Lower lobe of right lung (tissue), 2 donors: ENCODE measurements around the gene TMEM126A. TPM values are rescaled to one million over a fixed set of nuclear protein-coding genes. Genes with fewer than 3 reads are reported as not detected.
"Not testable (repeated sequence)": the region's sequence is repeated elsewhere in the genome, so short reads cannot be mapped to it uniquely, and the experiment has no call there.

ENCODE experiments used
- ATAC-seq, 2 donors: fragments of 200-7000 bp; cut with Tn5 transposase; one replicate each; pipeline ENCODE4 v1.9.1; 2020 to 2022; ENCODE audit warnings: mild to moderate bottlenecking in 2 of 2, moderate library complexity in 2 of 2
- DNase-seq: peaks from one replicate; pipeline ENCODE4 v3.0.0-alpha.2; 2020
- H3K27ac ChIP-seq: fragments of 200-600 bp; one replicate; pipeline ENCODE4 v1.8.0; 2022
- H3K27me3 ChIP-seq: fragments of 200-600 bp; one replicate; pipeline ENCODE4 v1.8.0; 2022; ENCODE audit warnings: low read depth
- H3K36me3 ChIP-seq: fragments of 200-600 bp; one replicate; pipeline ENCODE4 v1.8.0; 2022; ENCODE audit warnings: mild to moderate bottlenecking
- H3K4me1 ChIP-seq: fragments of 200-600 bp; one replicate; pipeline ENCODE4 v1.8.0; 2022
- H3K4me3 ChIP-seq: fragments of 200-600 bp; one replicate; pipeline ENCODE4 v1.8.0; 2022; ENCODE audit warnings: mild to moderate bottlenecking
- H3K9me3 ChIP-seq: fragments of 200-600 bp; one replicate; pipeline ENCODE4 v1.8.0; 2022
- intact Hi-C: fragments of 100-400 bp; cut with DNase I; formaldehyde crosslinking; loops from one replicate; pipeline ENCODE4 v1.11.0; 2022
- total RNA-seq: library from RNA; stranded (reverse); fragmentation: NEBNext Ultra II Directional; extraction: Animal tissue kit (Norgen Biotek cat#: 25700); gene quantifications from one replicate; pipeline ENCODE4 v1.2.1, GENCODE V29; 2021
- TF ChIP-seq, protein P1 (sequence below): fragments of 200-600 bp; IDR thresholded peaks from one replicate; pipeline ENCODE4 v1.8.0; 2022; ENCODE audit warnings: antibody characterized with exemption, mild to moderate bottlenecking
- donor health status: DM: no; HTN: yes; CAD: no; lungs with severe emphysema.

The TMEM126A gene
- total RNA-seq, 1 donor from 2014 or later: 26.9 TPM

DNA sequence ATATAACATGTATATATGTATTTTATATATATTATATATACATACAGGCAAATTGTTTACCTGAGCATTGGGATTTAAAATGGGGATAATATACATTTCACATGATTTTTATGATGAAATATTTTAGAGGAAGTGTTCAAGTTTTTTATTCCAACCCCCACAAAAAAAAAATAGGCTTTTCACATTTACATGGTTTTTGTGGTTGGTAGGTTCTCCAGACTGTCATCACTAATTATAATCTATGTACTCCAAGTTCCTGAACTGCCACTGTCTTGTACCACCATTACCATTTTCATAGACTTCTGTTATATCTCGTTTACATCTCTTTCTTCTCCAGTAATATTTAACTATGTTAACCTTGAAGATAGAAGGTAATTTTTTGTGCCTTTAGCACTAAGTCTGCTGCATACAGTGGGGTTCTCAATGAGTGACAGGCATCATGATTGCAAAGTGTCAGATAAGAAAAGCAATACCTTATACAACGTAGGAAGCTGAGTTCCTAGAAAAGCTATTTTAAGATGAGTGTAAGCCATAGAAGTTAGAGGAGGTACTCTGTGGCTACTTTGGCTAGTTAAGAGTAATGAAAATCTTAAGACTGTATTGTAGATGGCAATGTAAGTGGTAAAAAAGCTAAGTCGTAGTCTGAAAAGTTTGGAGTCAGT is 5.2 kb downstream of the TMEM126A start:
- Histone ChIP-seq H3K27ac (no peak overlapping the region), H3K9me3 (no peaks in the 10 kb centered on the region), H3K27me3 (no peaks in the 10 kb centered on the region), H3K36me3 (peaks cover 61% of the 10 kb centered on the region), H3K4me1 (peaks cover 23% of the 10 kb centered on the region), H3K4me3 (no peak overlapping the region)
- TF ChIP-seq, protein P1, sequence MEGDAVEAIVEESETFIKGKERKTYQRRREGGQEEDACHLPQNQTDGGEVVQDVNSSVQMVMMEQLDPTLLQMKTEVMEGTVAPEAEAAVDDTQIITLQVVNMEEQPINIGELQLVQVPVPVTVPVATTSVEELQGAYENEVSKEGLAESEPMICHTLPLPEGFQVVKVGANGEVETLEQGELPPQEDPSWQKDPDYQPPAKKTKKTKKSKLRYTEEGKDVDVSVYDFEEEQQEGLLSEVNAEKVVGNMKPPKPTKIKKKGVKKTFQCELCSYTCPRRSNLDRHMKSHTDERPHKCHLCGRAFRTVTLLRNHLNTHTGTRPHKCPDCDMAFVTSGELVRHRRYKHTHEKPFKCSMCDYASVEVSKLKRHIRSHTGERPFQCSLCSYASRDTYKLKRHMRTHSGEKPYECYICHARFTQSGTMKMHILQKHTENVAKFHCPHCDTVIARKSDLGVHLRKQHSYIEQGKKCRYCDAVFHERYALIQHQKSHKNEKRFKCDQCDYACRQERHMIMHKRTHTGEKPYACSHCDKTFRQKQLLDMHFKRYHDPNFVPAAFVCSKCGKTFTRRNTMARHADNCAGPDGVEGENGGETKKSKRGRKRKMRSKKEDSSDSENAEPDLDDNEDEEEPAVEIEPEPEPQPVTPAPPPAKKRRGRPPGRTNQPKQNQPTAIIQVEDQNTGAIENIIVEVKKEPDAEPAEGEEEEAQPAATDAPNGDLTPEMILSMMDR: no peak
- ATAC-seq (no peak), DNase-seq (no peak)
- intact Hi-C loops: no loop called here

- Histone ChIP-seq H3K4me1 (peaks cover 20% of the 10 kb centered on the region), H3K36me3 (peaks cover 69% of the 10 kb centered on the region)
- DNase-seq, H3K27me3 ChIP-seq, intact Hi-C loops, H3K9me3 ChIP-seq, H3K4me3 ChIP-seq, ATAC-seq, H3K27ac ChIP-seq: not testable (repeated sequence)
Observed at GRCh38 chr11:85654343-85654742, 6.6 kb downstream of the TMEM126A start.

DNA sequence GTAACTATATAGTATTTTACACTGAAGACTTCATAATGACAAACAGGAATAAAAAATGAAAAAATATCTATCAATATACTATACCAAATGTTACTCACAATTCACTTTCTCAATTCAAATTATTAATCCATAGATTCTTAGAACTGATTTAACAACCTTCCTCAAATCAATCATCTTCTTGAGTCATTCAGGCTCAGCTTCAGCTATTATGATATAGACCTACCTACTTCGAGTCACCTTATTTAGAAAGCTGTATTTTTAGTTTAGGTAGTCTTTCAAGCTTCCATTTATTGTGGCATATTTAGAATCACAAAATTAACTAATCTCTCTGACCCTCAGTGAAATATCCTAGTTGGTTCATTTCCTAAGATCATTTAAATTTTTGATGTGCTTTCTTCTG is 9.0 kb downstream of the TMEM126A start:
- intact Hi-C loops: no loop called here
- no peak for ATAC-seq
- peaks cover 83% of the 10 kb centered on the region for H3K36me3 ChIP-seq

GRCh38 chr11:85658180-85658579 is 10.4 kb downstream of the TMEM126A start:
- Histone ChIP-seq H3K36me3 (peaks cover 92% of the 10 kb centered on the region), H3K4me1 (peaks cover 52% of the 10 kb centered on the region), H3K4me3 (no peak overlapping the region), H3K9me3 (no peaks in the 10 kb centered on the region), H3K27ac (no peak overlapping the region), H3K27me3 (no peaks in the 10 kb centered on the region)
- intact Hi-C loops: no loop called here
- ATAC-seq (no peak), DNase-seq (no peak)
- TF ChIP-seq, protein P1: no peak

More for the DNA sequence above, 9.0 kb downstream of the TMEM126A start:
- TF ChIP-seq, protein P1: no peak
- Histone ChIP-seq H3K4me3 (no peak overlapping the region), H3K9me3 (no peaks in the 10 kb centered on the region), H3K4me1 (peaks cover 38% of the 10 kb centered on the region), H3K27me3 (no peaks in the 10 kb centered on the region), H3K27ac (no peak overlapping the region)
- no peak for DNase-seq

DNA sequence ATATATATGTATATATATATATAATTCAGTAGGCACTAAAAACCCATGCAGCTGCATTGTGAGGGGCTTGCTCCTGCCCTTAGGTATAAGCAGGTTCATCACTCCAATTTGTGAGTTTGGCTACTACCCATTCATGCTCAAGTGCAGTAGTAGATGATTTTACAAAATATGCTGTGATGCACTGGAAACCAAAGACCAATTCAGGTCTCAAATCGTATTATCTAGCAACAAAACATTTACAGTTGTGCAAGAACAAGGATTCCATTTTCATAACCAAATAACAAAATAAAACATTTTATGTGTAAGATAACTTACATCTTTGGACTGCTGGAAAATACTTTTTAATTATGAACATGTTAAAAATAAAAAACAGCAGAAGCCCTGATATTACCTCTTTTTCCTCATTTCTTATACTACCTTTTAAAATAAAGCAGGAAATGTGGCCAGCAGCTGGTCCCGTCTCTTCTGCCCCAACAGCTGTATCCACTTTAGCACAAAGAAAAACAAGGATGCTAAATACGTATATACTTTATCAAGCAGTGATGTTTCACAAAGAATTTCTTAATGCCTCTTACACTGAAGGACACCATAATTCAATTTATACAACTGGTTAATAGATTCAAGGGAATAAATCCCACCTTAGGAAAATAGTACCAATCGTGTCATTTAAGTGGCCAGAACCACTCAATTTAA is 14.4 kb downstream of the TMEM126A start:
- no peak for ATAC-seq
- Histone ChIP-seq H3K4me3 (peak overlapping the region; percentile 93), H3K27me3 (no peaks in the 10 kb centered on the region)

More for the DNA sequence above, 14.4 kb downstream of the TMEM126A start:
- intact Hi-C loops: no loop called here
- DNase-seq: no peak
- Histone ChIP-seq H3K4me1 (peaks cover 58% of the 10 kb centered on the region), H3K9me3 (no peaks in the 10 kb centered on the region), H3K36me3 (peaks cover 52% of the 10 kb centered on the region), H3K27ac (no peak overlapping the region)
- TF ChIP-seq, protein P1: no peak
